ENCODE data around the gene WNT9A.

The WNT9A gene

GRCh38 chr1:227895828-227896685, 51.7 kb downstream of the WNT9A start:
- no peak for ATAC-seq

DNA sequence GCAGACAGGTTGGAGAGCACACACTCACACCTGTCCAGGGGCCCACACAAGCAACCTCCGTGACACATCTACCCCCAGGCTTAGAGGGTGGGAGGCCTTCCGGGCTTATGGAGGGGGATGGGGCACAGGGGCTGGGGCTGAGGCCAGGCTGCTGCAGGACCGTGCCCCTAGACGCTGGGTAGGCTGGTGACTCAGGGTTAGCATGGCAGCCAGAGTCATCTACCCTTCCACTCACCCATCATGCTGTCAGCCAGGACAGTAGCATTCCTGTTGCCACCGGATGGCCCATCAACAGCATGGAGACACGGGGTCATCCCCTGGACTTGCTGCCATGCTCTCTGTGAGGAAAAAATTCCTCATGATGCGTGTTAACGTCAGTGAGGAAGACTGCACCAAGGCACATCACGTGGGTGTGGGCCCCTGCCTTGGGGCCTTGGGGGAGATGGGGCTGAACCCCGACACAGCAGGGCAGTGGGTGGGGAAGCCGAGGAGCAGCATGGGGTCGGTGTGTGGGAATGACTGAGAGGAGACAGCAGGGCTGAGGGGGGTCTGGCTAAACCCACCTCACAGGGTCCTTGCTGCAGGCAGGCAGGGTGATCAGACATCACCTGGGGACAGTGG, 52.8 kb downstream of the WNT9A start:
- no peak for ATAC-seq

GRCh38 chr1:227893949-227894721, 53.6 kb downstream of the WNT9A start:
- ATAC-seq, result no peak

DNA sequence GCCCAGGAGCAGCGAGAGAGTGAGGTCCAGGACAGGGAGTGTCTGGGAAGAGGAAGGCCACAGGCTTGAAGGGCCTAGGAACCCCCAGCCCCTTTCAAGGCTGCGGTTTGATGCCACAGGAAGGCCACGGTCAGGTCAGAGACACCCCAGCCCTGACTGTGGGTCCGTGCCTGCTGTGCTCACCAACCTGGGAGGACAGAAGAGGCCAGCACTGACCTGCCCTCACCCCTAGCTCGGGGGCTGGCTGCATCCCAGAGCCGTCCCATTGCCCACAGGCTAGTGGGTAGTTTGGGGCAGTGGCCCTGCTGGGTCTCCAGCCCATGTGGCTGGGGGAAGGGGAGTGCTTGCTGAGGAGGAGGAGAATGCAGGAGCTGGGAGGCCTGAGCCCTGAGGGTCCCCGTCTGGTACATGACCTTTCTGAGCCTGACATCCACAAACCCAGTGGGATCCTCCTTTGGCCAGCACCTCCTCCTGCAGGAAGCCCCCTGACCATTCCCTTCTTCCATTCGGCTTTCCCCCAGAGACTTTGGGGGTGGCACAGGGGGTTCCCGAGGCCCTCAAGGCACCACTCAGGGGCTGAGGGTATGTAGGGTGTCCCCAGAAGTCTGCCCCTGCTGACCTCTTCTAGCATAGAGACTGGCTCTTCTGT, 54.3 kb downstream of the WNT9A start:
- no peak for ATAC-seq

GRCh38 chr1:227892489-227893299, 55.0 kb downstream of the WNT9A start:
- ATAC-seq, result no peak

DNA sequence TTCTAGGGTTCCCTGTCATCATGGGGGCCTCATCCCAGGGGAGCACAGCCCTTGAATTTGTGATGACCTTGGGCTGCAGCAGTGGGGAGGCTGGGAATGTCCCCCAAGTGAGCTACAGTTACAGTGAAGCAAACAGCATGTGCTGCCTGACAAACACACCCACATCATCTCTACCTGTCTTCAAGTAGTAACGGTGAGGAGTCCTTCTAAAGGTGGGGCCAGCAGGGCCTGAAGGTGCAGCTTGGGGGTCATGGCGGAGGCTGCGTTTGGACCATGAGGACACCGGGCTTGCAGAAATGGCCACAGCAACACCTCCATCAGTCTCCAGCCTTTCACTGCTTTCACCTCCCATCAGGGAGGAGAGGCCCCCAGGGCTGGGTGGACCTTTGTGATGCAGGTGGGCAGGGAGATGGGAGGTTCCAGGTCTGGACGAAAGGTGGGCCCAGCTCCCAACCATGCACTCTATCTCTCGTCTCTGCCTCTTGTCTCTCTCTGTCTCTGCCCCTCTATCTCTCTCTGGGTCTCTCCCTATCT, 55.7 kb downstream of the WNT9A start:
- ATAC-seq, result no peak

DNA sequence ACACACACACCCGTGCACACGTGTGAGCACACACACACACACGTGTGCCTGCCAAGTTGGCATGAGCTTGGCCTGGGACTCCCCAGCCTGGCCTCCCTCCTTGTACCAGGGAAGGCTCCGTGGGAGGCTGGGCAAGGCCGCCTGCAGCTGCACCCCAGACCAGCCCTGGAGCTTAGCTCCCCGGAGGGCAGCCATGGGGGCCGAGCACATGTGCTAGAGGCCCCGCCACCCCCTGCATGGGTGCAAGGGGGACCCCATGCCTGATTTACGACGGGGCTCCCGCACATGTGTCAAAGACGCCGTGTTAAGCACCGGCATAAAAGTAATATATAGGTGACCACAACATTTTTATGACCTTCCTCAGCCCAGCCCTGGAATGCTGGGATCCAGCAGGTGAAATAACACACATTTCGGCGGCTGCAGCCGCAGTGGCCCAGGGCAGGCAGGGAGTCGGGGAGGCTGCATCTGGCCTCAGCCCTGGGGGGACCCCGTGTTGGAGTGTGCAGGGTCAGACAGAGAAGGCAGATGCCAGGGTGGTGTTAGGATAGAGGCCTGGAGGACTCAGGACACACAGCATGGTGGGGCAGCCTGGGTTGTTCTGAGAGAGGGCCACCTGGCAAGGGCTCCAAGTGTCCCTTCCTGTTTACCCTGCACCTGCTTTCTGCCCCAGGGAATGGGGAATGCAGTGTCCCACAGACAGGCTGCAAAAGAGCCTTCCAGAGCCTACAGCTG, 56.3 kb downstream of the WNT9A start:
- no peak for ATAC-seq

GRCh38 chr1:227890451-227891222, 57.1 kb downstream of the WNT9A start:
- ATAC-seq, result no peak

DNA sequence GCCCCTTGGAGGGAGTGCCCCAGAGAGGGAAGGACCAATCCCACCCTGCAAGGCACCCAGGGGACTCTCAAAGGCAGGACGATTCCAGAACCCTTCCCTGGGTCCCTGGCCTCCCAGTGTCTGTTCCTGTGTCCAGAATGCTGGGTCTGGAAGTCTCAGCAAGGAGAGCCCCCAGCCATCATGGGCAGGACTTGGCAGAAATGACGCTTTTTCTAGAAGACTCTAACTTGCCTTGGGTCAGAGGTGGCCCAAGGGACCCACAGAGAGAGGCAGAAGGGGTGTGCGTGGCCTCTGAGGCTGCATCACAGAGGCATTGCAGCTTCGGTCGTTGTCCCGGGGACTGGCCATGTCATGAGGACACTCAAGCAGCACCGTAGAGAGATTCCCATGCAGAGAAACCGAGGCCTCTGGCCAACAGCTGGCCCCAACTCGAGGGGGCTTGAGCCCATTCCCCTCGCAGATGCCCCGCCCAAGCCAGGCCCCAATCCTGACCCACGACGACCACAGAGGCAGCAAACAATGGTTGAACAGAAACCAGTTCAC, 57.8 kb downstream of the WNT9A start:
- ATAC-seq, result no peak

- no peak for ATAC-seq
Measured at GRCh38 chr1:227889047-227889862, 58.5 kb downstream of the WNT9A start.

DNA sequence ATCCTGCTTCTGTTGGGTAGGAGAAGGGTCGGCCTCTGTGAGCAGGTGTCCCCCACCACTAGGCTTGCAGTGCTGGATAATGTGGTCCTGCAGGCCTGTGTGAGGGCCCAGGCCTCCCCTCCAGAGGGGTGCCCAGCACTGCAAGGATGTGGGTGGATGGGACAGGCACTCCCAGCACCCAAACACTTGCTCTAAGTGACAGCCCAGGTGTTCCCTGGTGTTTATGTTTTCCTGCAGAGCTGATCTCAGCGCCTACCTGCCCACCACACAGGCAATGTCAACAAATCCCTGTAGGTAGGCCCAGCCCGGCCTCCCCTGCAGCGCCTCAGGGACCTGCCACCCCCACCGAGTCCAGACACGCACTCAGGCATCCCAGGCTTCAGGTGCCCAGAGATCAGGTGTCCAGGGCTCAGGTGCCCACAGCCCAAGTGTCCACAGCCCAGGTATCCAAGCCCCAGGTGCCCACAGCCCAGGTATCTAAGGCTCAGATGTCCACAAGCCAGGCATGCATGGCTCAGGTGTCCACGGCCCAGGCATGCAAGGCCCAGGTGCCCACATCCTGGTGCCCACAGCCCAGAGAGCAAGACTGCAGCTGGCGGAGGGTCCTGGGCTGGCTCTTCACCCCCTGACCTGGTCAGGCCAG, 59.2 kb downstream of the WNT9A start:
- ATAC-seq, result no peak

DNA sequence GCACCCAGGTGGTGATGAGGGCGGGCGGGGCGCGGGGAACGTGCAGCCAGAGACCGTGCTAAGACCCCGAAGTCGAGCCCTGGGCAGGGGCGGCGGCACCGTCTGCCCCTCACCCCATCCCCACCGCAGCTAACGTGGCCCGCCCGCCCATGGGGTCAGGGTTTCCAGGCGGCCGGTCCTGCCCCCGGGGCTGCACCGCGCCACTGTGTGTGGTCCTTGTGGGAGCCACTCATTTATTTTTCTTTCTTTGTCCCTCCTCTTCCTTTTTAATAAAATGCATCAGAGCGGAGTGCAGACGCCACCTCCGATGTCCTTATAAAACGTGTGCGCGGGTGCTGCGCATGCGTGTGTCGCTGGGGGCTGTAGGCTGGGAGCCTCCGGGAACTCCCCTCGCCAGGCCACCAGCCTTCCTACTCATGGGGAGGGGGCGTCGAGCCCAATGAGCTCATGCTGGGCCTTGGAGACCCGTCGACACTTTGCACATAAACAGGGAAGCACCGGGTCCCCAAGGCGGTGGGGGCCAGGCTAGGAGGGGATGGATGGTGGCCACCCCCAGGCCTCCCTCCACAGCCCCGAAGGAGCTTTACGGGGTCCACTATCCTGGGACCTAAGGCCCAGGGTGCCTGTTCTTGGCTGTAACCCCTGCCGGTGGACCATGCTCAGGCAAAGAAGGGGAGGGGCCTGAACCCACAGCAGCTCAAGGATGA, 59.9 kb downstream of the WNT9A start:
- ATAC-seq, result peak; percentile 56 to 65

DNA sequence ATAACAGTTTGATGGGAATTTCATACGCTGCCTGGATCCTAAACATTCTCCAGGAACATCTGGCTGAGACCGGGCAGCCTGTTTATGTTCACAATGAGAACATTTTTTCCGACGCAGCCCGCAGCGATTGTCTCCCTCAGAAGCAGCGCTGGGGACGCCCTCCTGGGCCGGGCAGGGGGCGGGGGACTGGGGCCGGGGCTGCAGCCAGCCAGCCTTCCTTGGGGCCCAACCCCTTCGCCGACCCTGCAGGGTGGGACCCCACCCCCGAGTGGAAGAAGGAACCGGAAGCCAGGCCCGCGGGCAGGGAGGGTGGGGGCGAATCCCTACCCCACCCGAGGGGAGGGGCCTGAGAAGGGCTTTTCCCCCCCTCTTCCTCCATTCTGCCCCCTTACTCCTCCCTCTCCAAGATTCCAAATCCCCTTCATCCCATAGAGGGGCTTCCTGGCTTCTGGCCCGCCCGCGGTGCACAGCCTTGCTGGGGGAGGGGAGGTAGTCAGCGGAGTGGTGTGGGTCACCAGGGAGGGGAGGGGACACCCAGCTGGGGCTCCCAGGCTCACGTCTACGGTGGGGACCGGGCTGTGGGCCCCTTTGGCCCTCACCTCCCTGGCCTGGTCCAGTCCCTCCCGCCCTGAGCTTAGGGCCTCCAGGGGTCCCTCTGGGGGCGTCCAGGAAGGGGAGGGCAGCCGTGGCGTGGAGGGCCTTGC, 60.6 kb downstream of the WNT9A start:
- peak; percentile 12 to 22 for ATAC-seq

GRCh38 chr1:227886503-227886961, 61.2 kb downstream of the WNT9A start:
- no peak for ATAC-seq

GRCh38 chr1:227885648-227886502, 61.9 kb downstream of the WNT9A start:
- ATAC-seq, result peak in 1 of 2 donors; percentile 27

DNA sequence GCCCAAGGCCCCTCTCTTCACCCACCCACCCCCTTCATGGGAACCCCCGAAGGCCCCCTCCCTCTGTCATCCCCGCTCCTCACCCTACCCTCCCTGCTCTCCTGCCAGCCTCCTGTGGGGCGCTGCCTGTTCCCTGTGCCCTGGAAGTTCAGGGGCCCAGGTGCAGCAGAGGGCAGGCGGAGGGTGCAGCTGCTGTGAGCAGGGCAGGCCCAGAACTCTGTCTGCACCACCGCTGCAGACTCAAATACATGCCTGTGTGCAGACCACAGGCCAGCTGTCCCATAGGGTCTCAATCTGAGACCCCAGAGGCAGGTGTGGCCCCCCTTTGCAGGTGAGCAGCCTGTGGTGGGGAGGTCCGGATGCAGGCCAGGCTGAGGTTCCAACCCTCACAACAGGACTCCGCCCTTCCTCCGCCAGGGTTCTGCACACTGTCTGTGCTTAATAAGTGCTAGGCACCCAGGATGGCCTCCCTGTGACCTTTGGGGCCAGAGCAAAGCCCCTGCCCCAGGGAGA, 62.5 kb downstream of the WNT9A start:
- ATAC-seq, result peak; percentile 25 to 40

Measured in activated CD4-positive, CD25-positive, alpha-beta regulatory T cell treated with anti-CD3 and anti-CD28 coated beads, Interleukin-2, amount 50 U/mL, for 24 hours (primary cell).